ENCODE data around the gene DENND4A. TPM values are rescaled to one million over a fixed set of nuclear protein-coding genes. Genes with fewer than 3 reads are reported as not detected.
A peak's percentile ranks its signal among the peaks of the same experiment; 100 is the strongest.

Gene DENND4A
- total and polyA plus RNA-seq, 9 of the 15 experiments (the other 6 are each of a cell fraction or from before 2014, with no cell fraction given): 6.8 to 32.3 (median 19.9) TPM

GRCh38 chr15:65791335-65792137 lies 557 bp downstream of the DENND4A start (continued):
- TF ChIP-seq MITF (IDR thresholded peaks at IDR 0.05) (no peak), CBFA2T2 (conservative IDR thresholded peaks at IDR 0.05) (no peak), ZKSCAN8 (CRISPR knock-in tag; IDR thresholded peaks at IDR 0.05) (no peak), ZNF12 (CRISPR knock-in tag; IDR thresholded peaks at IDR 0.05) (no peak), NFATC3 (IDR thresholded peaks at IDR 0.05) (no peak), HNRNPUL1 (IDR thresholded peaks at IDR 0.05; ENCODE audit: low read length) (no peak), ETV6 (IDR thresholded peaks at IDR 0.05; ENCODE audit: borderline replicate concordance in 1 of 2, low read depth in 2 of 2, low read length in 1 of 2) (no peak), ETV6 (CRISPR knock-in tag; IDR thresholded peaks at IDR 0.05; ENCODE audit: borderline replicate concordance) (no peak), KDM5B (IDR thresholded peaks at IDR 0.05; ENCODE audit: insufficient replicate concordance, low read depth, low read length) (no peak), OTX1 (CRISPR knock-in tag; IDR thresholded peaks at IDR 0.05) (no peak), HDAC8 (tag; IDR thresholded peaks at IDR 0.05) (no peak), TCF3 (CRISPR knock-in tag; IDR thresholded peaks at IDR 0.05) (peak; percentile 3; the same call in 1 of the 2 replicates), ZNF347 (CRISPR knock-in tag; IDR thresholded peaks at IDR 0.05; ENCODE audit: low read depth) (no peak)
- TF ChIP-seq, protein P1, sequence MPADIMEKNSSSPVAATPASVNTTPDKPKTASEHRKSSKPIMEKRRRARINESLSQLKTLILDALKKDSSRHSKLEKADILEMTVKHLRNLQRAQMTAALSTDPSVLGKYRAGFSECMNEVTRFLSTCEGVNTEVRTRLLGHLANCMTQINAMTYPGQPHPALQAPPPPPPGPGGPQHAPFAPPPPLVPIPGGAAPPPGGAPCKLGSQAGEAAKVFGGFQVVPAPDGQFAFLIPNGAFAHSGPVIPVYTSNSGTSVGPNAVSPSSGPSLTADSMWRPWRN (IDR thresholded peaks at IDR 0.05; ENCODE audit: low read depth): no peak
- TF ChIP-seq, protein P2, sequence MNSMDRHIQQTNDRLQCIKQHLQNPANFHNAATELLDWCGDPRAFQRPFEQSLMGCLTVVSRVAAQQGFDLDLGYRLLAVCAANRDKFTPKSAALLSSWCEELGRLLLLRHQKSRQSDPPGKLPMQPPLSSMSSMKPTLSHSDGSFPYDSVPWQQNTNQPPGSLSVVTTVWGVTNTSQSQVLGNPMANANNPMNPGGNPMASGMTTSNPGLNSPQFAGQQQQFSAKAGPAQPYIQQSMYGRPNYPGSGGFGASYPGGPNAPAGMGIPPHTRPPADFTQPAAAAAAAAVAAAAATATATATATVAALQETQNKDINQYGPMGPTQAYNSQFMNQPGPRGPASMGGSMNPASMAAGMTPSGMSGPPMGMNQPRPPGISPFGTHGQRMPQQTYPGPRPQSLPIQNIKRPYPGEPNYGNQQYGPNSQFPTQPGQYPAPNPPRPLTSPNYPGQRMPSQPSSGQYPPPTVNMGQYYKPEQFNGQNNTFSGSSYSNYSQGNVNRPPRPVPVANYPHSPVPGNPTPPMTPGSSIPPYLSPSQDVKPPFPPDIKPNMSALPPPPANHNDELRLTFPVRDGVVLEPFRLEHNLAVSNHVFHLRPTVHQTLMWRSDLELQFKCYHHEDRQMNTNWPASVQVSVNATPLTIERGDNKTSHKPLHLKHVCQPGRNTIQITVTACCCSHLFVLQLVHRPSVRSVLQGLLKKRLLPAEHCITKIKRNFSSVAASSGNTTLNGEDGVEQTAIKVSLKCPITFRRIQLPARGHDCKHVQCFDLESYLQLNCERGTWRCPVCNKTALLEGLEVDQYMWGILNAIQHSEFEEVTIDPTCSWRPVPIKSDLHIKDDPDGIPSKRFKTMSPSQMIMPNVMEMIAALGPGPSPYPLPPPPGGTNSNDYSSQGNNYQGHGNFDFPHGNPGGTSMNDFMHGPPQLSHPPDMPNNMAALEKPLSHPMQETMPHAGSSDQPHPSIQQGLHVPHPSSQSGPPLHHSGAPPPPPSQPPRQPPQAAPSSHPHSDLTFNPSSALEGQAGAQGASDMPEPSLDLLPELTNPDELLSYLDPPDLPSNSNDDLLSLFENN (IDR thresholded peaks at IDR 0.05; ENCODE audit: low read depth in 2 of 2, low read length in 2 of 2): no peak
- TF ChIP-seq, protein P3, sequence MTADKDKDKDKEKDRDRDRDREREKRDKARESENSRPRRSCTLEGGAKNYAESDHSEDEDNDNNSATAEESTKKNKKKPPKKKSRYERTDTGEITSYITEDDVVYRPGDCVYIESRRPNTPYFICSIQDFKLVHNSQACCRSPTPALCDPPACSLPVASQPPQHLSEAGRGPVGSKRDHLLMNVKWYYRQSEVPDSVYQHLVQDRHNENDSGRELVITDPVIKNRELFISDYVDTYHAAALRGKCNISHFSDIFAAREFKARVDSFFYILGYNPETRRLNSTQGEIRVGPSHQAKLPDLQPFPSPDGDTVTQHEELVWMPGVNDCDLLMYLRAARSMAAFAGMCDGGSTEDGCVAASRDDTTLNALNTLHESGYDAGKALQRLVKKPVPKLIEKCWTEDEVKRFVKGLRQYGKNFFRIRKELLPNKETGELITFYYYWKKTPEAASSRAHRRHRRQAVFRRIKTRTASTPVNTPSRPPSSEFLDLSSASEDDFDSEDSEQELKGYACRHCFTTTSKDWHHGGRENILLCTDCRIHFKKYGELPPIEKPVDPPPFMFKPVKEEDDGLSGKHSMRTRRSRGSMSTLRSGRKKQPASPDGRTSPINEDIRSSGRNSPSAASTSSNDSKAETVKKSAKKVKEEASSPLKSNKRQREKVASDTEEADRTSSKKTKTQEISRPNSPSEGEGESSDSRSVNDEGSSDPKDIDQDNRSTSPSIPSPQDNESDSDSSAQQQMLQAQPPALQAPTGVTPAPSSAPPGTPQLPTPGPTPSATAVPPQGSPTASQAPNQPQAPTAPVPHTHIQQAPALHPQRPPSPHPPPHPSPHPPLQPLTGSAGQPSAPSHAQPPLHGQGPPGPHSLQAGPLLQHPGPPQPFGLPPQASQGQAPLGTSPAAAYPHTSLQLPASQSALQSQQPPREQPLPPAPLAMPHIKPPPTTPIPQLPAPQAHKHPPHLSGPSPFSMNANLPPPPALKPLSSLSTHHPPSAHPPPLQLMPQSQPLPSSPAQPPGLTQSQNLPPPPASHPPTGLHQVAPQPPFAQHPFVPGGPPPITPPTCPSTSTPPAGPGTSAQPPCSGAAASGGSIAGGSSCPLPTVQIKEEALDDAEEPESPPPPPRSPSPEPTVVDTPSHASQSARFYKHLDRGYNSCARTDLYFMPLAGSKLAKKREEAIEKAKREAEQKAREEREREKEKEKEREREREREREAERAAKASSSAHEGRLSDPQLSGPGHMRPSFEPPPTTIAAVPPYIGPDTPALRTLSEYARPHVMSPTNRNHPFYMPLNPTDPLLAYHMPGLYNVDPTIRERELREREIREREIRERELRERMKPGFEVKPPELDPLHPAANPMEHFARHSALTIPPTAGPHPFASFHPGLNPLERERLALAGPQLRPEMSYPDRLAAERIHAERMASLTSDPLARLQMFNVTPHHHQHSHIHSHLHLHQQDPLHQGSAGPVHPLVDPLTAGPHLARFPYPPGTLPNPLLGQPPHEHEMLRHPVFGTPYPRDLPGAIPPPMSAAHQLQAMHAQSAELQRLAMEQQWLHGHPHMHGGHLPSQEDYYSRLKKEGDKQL (CRISPR knock-in tag; IDR thresholded peaks at IDR 0.05; ENCODE audit: borderline replicate concordance): no peak
